ENCODE measurements around the gene CABLES1.
A peak's percentile ranks its signal among the peaks of the same experiment; 100 is the strongest.
"Not testable (repeated sequence)": the region's sequence is repeated elsewhere in the genome, so short reads cannot be mapped to it uniquely, and the experiment has no call there.

The CABLES1 gene

DNA sequence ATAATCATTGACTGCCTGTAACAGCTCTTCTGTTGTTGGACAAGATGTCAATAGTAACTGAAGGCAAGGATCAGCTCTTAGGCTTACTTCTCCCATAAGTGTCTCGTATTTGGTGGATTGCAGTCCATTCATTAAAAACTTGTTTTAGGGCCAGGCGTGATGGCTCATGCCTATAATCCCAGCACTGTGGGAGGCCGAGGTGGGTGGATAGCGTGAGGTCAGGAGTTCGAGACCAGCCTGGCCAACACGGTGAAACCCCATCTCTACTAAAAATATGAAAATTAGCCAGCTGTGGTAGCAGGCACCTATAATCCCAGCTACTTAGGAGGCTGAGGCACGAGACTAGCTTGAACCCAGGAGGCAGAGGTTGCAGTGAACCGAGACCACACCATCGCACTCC is 26.1 kb upstream of the CABLES1 start:
- not testable (repeated sequence) for DNase-seq (ENCODE audit: low read depth, low spot score)

DNA sequence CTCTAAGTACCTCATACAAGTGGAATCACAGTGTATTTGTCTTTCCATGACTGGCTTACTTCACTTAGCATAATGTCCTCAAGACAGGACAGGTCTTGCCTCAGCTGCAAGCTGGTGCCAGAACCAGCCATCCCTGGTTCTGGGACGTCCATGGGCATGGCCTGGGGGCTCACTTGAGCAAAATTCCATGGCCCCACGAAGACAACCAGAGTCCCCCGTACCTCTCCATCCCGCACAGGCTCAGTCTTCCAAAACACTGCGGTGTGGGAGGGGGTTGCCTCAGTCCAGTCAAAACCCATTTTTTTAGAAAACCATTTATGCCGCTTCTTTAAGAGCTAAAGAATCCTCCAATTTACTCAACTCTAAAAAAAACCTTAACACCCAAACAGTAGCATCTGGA is 21.7 kb upstream of the CABLES1 start:
- DNase-seq (ENCODE audit: low read depth, low spot score), result no peak

DNA sequence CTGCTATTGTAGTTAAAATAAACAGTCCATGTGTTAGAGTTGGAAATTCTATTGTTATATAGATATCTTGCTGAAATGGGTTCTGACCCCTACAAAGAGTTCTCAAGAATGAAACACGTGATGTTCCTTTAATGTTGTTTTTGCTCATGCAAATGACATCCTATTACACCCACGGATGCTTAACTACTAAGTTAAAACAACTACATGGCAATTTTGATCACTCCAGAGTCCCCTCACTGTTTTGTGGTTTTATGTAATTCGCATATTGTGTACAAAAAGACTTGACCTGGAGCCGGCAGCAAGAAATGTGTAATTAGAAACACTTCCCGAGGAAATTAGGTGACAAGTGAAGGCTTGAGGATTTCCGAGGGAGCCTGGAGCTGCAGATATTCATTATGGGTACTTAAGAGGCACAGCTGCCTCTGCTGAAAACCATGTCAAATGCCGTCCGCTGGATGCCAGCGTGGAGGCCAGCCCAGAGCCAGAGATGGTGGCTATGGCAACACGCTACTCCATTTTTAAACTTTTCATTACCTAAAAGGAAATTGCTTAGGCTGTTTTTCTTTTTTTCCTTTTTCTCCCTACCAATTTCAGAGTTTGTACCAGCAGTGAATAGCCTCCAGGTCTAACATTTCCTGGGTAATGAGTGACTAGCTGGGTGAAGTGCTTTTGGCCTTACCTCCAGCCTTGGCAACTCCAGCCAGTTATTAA is 21.0 kb upstream of the CABLES1 start:
- DNase-seq (ENCODE audit: low read depth, low spot score), result no peak

DNA sequence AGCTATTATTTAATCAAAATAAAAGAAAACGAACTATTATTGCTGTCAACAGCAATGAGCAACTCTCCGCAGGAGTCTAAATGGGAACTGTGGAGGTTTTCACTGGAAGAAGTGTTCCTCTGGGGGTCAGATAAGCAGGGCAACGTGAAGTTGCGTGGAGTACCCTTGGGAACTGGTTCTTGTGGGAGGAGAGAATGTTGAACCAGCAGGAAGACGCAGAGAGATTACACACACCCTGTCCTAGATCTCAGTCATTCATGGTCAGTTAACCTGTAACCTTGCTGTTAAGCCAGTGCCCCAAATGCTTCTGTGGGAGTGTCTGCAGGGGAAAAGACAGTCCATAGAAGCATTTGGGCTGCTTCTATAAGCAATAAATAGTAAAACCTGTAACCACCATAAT is 20.4 kb upstream of the CABLES1 start:
- DNase-seq (ENCODE audit: low read depth, low spot score), result no peak

DNA sequence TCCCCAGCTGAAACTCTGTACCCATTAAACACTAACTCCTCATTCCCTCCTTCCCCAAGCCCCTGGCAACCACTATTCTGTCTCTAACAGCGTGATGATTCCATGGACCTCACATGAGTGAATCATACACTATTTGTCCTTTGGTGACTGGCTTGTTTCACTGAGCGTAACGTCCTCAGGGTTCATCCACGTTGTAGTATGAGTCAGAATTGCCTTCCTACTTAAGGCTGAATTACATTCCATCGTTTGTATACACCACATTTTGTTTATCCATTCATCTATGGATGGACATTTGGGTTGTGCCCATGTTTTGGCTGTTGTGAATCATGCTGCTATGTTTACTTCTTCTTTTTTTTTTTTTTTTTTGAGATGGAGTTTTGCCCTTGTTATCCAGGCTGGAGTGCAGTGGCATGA is 19.6 kb upstream of the CABLES1 start:
- DNase-seq (ENCODE audit: low read depth, low spot score), result no peak

DNA sequence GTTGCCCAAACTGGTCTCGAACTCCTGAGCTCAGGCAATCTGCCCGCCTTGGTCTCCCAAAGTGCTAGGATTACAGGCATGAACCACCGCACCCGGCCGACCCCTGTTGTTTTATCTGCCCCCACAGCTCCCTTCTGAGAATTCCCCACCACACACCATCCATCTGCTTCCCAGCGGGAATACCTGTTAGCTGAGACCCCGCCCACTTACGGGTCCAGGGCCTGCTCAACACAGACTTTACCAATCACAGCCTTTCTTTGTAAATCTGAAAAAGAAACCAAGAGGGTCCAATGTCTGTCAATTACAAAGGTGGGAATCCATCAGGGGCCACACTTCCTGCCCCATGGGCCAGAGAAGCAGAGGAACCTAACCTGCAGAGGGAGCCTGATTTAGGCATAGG is 14.2 kb upstream of the CABLES1 start:
- no peak for DNase-seq (ENCODE audit: low read depth, low spot score)

DNA sequence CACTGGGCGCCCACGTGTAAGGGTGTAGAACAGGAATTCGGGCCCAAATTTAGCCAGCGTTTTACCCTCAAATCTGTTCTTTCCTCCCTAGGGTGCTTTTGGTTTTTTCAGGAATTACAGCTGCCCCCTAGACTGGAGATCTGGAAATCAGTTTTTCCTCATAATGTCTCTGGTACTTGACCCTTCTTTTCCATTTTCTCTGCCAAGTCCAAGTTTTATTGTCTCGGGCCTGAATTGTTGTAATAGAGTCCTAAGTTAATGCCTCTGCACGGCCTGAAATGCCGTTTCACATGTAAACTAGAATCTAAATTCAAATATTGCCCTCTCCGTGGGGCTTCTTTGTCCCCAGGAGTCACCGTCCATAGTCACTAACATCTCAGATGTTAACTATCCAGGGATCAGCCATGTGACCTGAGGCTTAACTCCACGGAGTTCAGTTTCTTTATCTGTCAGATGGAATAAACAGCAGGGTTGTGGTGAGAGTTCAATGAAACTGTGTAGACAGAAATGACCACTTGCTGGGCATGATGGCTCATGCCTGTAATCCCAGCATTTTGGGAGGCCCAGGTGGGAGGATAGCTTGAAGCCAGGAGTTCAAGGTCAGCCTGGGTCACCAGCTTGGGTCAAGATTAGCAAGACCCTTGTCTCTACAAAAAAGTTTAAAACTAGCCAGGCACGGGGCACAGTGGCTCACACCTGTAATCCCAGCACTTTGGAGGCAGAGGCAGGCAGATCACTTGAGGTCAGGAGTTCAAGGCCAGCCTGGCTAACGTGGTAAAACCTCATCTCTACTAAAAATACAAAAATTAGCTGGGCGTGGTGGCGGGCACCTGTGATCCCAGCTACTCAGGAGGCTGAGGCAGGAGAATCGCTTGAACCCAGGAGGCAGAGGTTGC is 12.7 kb upstream of the CABLES1 start:
- DNase-seq (ENCODE audit: low read depth, low spot score), result no peak

DNA sequence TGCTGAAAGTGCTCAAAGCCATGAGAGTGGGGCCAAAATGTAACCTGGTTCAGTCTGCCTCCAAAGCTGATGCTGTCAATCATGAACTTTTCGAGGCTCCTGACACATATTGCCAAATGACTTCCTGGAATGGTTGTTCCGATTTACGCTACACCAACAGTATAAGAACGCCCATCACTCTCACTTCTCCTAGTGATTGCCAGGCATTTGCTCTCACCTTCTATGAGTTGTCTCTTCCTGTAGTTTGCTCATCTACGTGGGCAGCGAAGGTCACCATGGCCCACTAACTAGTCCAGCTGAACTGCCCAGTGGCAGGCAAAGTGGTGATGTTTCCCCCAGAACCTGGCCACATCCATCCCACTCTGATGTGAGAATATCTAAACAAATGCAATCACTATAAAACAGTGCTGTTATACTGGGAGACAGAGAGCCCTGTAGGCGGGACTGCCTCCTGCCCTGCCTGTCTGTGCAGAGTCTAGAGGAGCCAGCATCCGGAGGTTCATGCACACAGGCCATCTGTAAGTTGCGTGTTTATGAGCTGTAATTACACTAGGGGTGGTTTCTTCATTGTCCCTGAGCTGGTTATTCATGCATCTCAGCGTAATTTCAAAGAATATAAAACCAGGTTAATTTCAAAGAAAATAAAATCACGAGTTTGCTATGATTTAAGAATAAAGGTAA is 8.8 kb upstream of the CABLES1 start:
- DNase-seq (ENCODE audit: low read depth, low spot score), result no peak

DNA sequence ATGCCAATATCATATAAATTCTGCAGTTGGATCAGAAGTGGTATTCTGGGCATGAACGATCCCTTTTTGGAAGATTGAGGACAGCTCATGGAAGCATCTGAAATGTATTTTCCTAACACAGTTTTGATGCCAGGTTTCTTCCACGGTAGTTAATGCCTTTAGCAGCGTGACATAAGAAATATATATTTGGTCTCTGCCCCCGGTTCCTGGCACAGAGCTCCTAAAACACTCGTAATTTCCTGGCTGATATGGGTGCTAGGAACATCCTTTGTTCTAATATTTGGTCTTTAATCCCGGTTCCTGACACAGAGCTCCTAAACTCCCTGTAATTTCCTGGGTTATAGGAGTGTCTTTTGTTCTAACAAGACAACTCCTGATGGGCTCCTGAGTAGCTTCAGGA is 8.2 kb upstream of the CABLES1 start:
- DNase-seq (ENCODE audit: low read depth, low spot score), result no peak

DNA sequence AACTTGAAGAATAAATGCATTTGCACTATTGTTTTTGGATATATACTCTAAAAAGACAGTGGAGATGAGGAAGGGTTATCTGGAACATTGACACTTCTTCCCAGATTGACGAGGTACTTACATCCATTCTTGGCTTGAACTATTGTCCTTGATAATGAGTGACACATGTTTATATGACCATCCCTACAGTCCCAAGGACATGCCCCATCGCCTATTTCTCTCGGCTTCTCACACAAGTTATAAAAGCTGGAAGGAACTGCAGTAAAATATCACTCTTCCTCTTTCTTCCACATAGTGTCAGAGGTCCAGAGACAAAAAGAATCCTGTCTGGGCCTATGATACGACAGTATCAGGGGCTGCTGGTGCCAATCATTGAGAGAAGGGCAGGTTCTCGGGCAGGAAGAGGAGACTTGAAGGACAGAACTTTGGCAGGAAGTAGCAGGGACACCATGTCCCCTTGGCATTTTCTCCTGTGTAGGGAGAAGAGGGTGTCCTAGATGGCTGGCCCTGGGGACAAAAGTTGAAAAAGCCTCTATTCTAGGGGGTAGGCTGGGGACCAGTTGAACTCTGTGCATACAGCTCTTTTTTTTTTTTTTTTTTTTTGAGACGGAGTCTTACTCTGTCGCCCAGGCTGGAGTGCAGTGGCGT is 5.8 kb upstream of the CABLES1 start:
- no peak for DNase-seq (ENCODE audit: low read depth, low spot score)

DNA sequence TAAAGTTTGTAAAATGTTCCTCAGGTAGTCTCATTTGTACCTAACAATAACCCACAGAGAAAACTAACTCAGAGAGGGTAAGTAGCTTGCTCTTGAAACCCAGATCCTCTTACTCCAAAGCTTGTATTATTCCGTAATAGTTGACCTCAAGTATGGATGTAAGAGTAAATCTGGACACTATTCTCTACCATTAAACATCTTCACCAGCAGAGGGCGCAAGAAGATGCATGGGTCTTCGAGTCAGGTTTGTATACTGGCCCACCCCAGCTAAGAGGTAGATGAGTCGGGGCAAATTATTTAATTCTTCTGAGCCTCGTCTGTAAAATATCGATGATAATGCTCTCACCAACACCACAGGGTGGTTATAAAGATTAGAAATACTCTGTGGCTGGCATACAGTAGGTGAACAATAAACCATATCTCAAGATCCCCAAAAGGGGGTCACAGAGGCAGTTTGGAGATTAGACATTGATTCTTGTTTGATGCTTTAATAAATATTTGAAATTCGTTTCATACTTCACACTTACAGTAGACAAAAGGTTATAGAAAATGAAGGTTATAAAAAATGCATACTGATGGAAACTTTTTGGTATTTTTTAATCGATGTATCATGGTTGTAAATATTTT is 3.5 kb upstream of the CABLES1 start:
- DNase-seq (ENCODE audit: low read depth, low spot score), result peak; percentile 60

DNA sequence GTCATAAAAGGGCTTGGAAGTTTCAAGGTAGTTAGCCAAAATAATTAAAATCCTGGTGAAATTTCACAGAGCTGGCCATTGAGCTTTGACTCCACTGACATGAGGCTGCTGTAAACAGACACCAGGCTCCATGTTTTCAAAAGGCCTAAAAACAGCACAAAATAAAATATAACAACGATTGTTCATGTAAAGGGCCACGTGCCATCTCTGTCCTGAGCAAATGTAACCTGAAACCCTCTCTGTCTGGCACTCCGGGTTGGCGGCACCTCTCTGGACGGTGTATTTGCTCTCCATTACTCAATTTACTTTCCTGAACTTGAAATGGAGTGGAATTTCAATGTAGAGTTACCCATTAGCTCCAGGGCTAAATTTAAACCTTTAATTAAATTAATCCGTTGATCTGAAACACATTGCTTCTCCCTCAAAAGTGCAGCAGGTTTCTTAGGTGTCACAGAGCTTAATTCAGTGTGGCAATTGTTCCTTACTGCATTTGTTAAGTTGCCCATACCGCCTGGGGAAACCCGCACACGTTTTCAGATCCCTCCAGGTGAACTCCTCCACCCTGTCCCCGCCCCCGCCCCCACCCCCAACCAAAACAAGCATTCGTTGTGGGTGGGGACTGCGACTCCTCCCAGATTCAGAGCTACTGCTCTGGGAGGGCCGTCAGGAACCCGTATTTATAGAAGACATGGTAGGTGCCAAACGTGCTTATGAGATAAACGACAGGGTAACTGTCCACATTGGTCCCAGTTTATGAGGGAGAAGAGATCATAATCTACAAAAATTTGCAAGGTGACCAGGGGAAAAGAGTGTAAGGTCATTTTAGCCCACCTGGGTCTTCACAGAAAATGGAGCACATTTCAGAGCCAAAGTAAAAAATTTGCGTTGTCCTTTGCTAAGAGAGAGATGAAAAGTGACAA is 1.2 kb upstream of the CABLES1 start:
- DNase-seq (ENCODE audit: low read depth, low spot score), result no peak

DNA sequence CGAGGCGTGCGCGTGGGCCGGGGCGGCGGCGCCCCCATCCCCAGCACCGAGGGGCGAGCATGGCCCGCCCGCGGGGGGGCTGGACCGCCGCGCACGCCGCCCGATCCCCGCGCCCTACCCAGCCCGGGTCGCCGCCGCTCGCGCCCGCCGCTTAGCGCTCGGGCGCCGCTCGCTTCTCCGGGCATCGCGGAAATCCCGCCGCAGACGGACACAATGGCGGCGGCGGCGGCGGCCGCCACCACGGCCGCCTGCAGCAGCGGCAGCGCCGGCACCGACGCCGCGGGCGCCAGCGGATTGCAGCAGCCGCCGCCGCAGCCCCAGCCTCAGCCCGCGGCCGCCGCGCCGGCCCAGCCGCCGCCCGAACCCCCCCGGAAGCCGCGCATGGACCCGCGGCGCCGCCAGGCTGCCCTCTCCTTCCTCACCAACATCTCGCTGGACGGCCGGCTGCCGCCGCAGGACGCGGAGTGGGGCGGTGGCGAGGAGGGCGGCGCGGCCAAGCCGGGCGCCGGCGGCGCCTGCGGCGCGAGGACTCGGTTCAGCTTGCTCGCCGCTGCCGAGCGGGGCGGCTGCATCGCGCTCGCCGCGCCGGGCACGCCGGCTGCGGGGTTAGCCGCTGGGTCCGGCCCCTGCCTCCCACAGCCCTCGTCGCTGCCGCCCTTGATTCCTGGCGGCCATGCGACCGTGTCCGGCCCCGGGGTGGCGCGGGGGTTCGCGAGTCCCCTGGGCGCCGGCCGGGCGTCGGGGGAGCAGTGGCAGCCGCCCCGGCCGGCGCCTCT is 453 bp downstream of the CABLES1 start:
- no peak for DNase-seq (ENCODE audit: low read depth, low spot score)

DNA sequence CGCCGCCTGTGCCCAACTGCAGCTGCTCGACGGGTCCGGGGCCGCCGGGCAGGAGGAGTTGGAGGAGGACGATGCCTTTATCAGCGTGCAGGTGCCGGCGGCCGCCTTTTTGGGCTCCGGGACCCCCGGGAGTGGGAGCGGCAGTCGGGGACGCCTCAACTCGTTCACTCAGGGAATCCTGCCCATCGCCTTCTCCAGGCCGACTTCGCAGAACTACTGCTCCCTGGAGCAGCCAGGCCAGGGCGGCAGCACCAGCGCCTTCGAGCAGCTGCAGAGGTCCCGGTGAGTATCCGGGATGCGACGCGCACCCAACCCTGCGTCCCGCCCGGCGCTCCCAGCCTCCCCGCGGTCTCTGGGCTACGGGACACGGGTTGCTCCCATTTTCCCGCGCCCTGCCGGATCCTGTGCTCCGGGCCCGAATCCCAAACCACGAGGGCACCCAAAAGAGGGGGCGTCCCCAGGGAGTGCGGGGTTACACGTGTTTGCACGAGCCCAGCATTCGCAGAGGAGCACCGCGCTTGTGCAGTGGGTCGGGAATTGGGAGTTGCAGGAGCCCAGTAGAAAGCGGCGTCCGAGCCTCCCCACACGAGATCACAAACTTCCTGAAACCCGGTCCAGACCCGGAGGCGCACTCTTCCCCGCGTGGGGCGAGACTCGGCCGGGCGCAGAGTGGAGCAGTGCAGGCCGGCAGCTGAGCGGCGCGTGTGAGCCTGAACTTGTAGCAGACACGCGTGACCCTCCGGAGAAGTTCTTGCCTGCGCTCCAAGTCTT is 1.2 kb downstream of the CABLES1 start:
- DNase-seq (ENCODE audit: low read depth, low spot score), result no peak

DNA sequence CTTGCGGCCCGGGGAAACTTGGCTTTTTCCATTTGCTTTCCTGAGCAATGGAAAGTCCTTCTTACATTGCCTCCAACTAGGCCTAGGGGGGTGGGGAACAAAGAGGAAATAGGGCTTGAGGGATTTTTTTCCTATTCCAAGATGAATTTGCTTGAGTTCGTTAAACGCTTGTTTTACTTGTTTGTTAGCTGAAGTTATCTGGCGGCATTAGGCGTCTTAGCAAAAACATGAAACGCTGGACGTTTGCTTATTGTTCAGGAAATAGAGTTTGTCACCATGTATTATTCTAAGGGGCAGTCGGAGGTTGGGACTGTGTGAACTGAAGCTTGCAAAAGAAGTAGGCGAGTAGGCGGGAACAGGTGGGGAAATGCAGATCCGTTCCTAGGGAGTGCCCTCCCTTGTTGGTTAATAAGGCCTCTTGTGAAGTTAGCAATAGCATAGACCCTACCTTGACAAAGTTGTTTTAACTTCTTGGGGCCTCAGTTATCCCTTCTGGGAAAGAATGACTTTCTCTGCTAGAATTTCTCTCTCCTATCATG is 1.9 kb downstream of the CABLES1 start:
- DNase-seq (ENCODE audit: low read depth, low spot score), result no peak

DNA sequence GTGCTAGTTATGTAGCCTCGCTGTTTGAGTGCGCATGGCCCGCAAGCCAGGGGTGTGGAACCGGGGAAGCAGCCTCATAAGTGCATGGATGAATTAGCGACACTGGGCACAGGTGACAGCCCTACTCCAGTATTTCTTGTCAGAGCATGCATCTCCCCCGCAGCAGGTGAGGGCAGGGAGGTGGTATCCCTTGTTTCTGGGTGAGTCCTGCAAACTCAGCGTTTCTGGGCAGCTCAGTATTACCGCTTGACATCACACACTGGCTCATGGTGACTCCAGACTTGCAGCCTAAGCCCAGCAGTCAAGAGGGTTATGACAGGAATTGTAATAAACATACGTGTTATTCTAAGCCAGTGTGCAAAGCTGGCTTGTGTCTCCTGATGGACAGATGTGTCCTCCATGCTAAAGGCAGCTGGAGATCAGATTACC is 2.5 kb downstream of the CABLES1 start:
- no peak for DNase-seq (ENCODE audit: low read depth, low spot score)

DNA sequence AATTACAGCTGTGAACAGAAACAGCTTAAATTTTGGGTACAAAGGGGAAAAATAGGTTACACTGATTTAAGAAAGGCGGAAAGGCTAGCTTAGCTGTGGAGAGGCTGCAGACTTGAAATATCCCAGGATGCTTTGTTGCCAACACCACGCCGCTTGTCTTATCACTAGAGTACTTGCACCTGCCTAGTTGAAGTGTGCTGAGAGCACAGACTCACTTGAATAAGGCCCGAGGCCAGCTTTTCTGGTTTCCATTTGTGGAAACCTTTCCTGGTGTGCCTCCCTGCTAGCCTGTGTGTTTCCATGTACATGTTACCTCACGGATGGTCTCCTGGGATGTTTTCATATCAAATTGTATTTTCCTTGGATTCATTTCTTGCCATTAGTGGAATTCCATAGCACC is 3.2 kb downstream of the CABLES1 start:
- no peak for DNase-seq (ENCODE audit: low read depth, low spot score)

All from activated CD4-positive, CD25-positive, alpha-beta regulatory T cell treated with anti-CD3 and anti-CD28 coated beads, Interleukin-2, amount 50 U/mL, for 16 hours (primary cell).